Measurements from ENCODE around the gene EME2. TPM values are rescaled to one million over a fixed set of nuclear protein-coding genes. Genes with fewer than 3 reads are reported as not detected.
A peak's percentile ranks its signal among the peaks of the same experiment; 100 is the strongest.

The EME2 gene
- polyA plus RNA-seq, 1 donor = 12.2 TPM

DNA sequence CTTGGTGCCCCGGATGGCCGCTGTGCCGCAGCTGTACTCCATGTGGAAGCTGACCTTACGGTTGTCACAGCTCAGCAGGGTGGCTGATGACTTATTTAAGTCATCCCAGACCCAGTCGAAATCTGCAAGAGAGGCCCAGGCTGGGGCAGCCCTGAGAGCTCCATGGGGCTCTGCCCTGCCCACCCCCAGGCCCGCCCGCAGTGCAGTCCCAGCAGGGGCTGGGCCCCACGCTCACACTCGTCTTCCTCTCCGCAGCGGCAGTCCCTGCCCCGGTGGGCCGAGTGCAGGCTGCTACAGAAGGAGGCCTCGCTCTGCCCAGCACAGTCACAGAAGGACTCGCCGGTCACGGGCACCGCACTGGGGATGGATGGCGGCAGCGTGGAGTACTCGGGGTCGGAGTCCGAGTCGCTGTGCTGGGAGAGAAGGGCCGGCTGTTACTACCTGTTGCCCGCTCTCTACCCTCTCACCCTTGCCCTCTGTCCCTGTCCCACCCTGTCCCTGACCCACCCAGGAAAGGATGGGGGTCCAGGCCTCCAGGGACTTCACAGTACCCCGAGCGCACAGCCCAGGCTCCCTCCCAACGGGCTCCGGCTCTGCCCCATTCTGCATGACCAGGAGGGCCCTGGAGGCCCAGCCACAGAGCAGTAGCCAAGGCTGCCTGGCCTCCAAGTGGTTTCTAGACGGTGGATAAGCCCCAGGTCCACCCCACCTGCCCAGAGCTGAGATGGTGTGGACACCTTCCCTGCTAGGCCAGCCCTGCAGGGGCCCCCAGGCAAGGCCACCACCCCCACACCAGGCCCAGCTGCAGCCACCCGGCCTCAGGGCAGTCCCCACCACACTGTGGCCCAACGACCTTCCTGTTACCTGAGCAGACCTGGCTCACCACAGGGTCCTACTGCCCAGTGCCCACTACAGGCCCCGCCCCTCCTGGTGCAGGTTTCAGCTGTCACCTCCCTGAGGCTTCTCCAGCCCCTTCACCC, 5.9 kb downstream of the EME2 start:
- Histone ChIP-seq H3K4me1 (ENCODE audit: control insufficient read depth, insufficient read depth, low read length) (peaks cover 44% of the 10 kb centered on the region), H3K27ac (ENCODE audit: low read length) (no peak overlapping the region), H3K4me3 (ENCODE audit: low read length) (no peak overlapping the region), H3K27me3 (ENCODE audit: control insufficient read depth, insufficient read depth, low read length) (no peaks in the 10 kb centered on the region), H3K36me3 (ENCODE audit: control insufficient read depth, insufficient read depth, low read length) (peaks cover 51% of the 10 kb centered on the region), H3K9me3 (ENCODE audit: control insufficient read depth, low read depth, low read length) (peaks cover 7% of the 10 kb centered on the region)
- DNase-seq = no peak
- no CpG with 5 or more reads among the region's 34 CpGs for WGBS (ENCODE audit: insufficient coverage, low lambda C conversion rate)

DNA sequence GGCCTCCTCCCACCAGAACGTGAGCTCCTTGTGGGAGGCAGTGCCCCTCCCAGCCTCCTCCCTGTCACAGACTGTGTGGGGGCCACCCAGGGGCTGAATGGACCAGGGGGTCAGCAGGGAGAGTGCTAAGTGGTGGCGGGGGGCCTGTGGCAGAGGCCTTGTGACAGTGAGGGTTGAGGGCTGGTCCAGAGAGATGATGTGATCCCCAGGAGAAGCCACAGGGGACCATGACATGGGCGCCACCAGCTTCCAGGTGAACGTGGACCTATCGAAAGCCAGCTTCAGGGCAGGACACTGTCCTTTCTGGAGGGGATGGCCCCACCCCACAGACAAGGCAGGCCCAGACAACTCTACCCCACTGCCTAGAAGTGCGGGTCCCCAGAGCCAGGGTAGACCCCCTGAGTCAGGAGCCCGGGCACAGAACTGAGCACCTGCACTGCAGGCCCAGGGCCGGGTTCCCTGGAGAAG, 6.7 kb downstream of the EME2 start:
- DNase-seq = no peak
- Histone ChIP-seq H3K4me1 (ENCODE audit: control insufficient read depth, insufficient read depth, low read length) (peaks cover 43% of the 10 kb centered on the region), H3K4me3 (ENCODE audit: low read length) (no peak overlapping the region), H3K27ac (ENCODE audit: low read length) (no peak overlapping the region), H3K27me3 (ENCODE audit: control insufficient read depth, insufficient read depth, low read length) (no peaks in the 10 kb centered on the region), H3K36me3 (ENCODE audit: control insufficient read depth, insufficient read depth, low read length) (peaks cover 51% of the 10 kb centered on the region), H3K9me3 (ENCODE audit: control insufficient read depth, low read depth, low read length) (peaks cover 7% of the 10 kb centered on the region)
- no CpG with 5 or more reads among the region's 8 CpGs for WGBS (ENCODE audit: insufficient coverage, low lambda C conversion rate)

DNA sequence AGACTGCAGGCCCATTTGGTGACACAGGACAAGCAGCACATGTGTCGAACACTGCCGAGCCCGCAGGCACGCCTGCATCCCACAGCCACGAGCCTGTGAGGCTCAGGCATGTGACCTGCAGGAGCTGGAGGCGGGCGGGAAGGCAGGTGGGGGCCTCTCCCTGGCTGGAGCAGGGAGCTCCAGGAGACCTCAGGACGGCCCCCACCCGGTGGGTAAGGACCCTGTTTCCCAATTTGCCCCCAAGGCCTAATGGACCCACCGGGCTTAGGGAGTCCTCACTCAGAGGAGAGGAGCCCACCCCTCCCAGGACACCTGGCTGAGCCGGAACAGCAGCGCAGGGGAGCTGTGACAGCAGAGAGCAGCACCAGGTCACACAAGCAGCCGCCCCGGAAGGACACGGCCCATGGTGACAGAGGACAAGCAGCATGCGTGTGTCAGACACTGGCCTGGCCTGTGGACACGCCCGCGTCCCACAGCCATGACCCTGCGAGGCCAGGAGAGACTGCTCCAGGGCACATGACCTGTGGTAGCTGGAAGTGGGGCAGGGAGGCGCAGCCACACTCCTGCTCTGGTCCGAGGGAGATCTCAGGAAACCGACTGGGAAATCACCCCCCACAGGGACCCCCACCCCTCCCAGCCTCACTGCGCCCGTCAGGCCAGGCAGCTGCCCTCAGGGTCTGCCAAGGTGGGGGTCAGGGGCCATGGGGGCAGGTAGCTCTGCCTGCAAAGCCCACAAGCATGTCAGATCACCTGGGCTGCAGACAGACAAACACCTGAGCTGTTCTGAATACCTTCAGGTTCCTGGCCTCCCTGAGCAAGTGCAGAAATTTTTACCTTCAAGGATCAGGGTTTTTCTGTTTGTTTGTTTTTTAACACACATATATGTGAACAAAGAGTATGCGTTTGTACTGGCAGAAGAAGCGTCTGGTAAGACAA, 7.4 kb downstream of the EME2 start:
- WGBS (ENCODE audit: insufficient coverage, low lambda C conversion rate) = no CpG with 5 or more reads among the region's 27 CpGs
- peaks cover 7% of the 10 kb centered on the region for H3K9me3 ChIP-seq (ENCODE audit: control insufficient read depth, low read depth, low read length)
- peaks cover 50% of the 10 kb centered on the region for H3K36me3 ChIP-seq (ENCODE audit: control insufficient read depth, insufficient read depth, low read length)
- no peak overlapping the region for H3K27ac ChIP-seq (ENCODE audit: low read length)
- H3K4me3 ChIP-seq (ENCODE audit: low read length) = no peak overlapping the region
- no peaks in the 10 kb centered on the region for H3K27me3 ChIP-seq (ENCODE audit: control insufficient read depth, insufficient read depth, low read length)
- H3K4me1 ChIP-seq (ENCODE audit: control insufficient read depth, insufficient read depth, low read length) = peaks cover 36% of the 10 kb centered on the region
- no peak for DNase-seq

- DNase-seq = no peak
- Histone ChIP-seq H3K36me3 (ENCODE audit: control insufficient read depth, insufficient read depth, low read length) (peaks cover 49% of the 10 kb centered on the region), H3K27ac (ENCODE audit: low read length) (no peak overlapping the region)
Observed at GRCh38 chr16:1780677-1781072, 8.1 kb downstream of the EME2 start.

GRCh38 chr16:1781254-1781653, 8.6 kb downstream of the EME2 start:
- Histone ChIP-seq H3K27ac (ENCODE audit: low read length) (no peak overlapping the region), H3K27me3 (ENCODE audit: control insufficient read depth, insufficient read depth, low read length) (no peaks in the 10 kb centered on the region), H3K36me3 (ENCODE audit: control insufficient read depth, insufficient read depth, low read length) (peaks cover 46% of the 10 kb centered on the region), H3K9me3 (ENCODE audit: control insufficient read depth, low read depth, low read length) (peaks cover 7% of the 10 kb centered on the region), H3K4me3 (ENCODE audit: low read length) (peak overlapping the region; percentile 84), H3K4me1 (ENCODE audit: control insufficient read depth, insufficient read depth, low read length) (peaks cover 32% of the 10 kb centered on the region)
- WGBS (ENCODE audit: insufficient coverage, low lambda C conversion rate) = no CpG with 5 or more reads among the region's 20 CpGs
- DNase-seq = no peak

More at GRCh38 chr16:1780677-1781072, 8.1 kb downstream of the EME2 start:
- peaks cover 7% of the 10 kb centered on the region for H3K9me3 ChIP-seq (ENCODE audit: control insufficient read depth, low read depth, low read length)
- H3K27me3 ChIP-seq (ENCODE audit: control insufficient read depth, insufficient read depth, low read length) = no peaks in the 10 kb centered on the region
- no peak overlapping the region for H3K4me3 ChIP-seq (ENCODE audit: low read length)
- no CpG with 5 or more reads among the region's 6 CpGs for WGBS (ENCODE audit: insufficient coverage, low lambda C conversion rate)
- peaks cover 32% of the 10 kb centered on the region for H3K4me1 ChIP-seq (ENCODE audit: control insufficient read depth, insufficient read depth, low read length)

DNA sequence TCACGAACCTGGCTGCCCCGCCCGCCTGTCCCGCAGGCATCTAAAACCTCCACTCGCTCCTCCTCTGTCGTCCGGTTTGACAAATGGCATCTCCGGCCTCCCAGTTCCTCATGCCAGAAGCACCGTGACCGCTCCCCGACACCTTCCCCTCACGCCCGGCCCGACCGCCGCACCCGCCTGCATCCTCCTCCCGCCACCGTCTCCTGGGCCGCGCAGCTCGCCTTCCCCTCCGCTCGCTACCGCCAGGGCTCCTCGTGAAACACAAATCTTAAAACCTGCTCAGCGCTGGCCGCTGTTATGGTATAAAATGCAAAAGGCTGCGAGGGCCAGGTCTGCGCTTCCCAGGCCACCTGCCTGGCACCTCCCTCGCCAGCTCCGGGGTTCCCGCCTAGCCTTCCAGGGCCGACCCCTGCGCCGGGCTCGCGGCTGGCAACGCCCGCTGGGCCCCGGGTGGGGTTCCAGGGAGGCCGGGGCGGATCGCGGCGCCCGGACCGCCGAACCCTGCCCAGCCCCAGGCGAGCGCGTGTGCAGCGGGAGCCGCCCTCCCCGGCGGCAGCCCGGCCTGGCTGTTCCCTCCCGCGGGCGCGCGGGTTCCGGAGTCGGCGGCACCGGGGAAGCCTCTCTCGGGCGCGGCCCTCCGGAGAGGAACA, 9.3 kb downstream of the EME2 start:
- H3K4me1 ChIP-seq (ENCODE audit: control insufficient read depth, insufficient read depth, low read length) = peaks cover 32% of the 10 kb centered on the region
- no CpG with 5 or more reads among the region's 70 CpGs for WGBS (ENCODE audit: insufficient coverage, low lambda C conversion rate)

DNA sequence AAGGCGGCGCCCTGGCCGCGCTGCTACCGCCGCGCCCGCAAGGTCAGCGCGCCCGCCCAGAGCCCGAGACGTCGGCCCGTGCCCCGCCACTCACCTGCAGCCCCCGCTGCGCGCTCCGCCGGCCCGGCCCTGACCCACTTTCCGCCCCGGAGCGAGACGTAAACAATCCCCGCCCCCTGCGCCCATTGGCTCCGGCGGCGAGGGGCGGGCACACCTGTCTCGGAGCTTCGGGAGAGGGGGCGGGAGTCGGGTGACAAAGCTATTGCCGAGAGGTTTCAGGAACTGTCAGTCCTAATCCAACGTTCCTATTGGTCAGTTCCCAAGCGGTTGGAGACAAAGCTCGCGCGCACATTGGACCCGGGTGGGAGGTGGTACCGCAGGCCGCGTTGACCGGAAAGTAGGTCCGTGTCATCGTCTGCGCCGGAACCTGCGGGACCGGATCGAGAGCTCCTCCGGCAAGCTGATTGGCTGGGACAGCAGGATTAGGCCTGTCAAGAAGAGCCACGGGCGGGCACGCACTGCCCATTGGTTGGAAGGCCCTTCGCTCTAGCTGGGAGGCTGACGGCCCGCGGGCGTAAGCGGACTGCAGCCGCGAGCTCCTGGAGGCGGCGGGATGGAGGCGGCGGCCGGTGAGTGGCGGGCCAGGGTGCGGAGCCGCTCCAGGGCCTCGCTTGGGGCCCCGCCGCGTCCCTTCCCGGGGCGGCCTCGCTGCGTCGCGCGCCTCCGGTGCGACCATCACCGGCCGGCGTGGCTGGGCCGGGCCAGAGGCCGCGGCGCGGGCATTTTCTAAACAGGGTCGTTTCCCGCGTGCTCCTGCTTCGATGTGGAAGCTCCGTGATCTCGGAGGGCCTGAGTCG, 10.0 kb downstream of the EME2 start, which contains the start of the genes NUBP2 and SPSB3:
Gene NUBP2 (plus strand): TSS at position 553 of the 857 bp plus-strand sequence. CDS start 61 bp downstream, at position 614.
Gene SPSB3 (minus strand): TSS at position 164 of the 857 bp plus-strand sequence. CDS start 1,088 bp downstream, outside the sequence.
- peak within 1 kb of the TSS; percentile 88 for H3K4me3 ChIP-seq (ENCODE audit: low read length)
- WGBS (ENCODE audit: insufficient coverage, low lambda C conversion rate) = no CpG with 5 or more reads among the region's 102 CpGs
- H3K36me3 ChIP-seq (ENCODE audit: control insufficient read depth, insufficient read depth, low read length) = peaks cover 44% of the 10 kb centered on the region
- peak; percentile 100 for DNase-seq
- peaks cover 3% of the 10 kb centered on the region for H3K9me3 ChIP-seq (ENCODE audit: control insufficient read depth, low read depth, low read length)
- peaks cover 32% of the 10 kb centered on the region for H3K4me1 ChIP-seq (ENCODE audit: control insufficient read depth, insufficient read depth, low read length)
- no peaks in the 10 kb centered on the region for H3K27me3 ChIP-seq (ENCODE audit: control insufficient read depth, insufficient read depth, low read length)
- peak within 1 kb of the TSS; percentile 65 for H3K27ac ChIP-seq (ENCODE audit: low read length)

More for the DNA sequence above, 9.3 kb downstream of the EME2 start:
- peak overlapping the region; percentile 65 for H3K27ac ChIP-seq (ENCODE audit: low read length)
- peak overlapping the region; percentile 84 for H3K4me3 ChIP-seq (ENCODE audit: low read length)
- no peaks in the 10 kb centered on the region for H3K27me3 ChIP-seq (ENCODE audit: control insufficient read depth, insufficient read depth, low read length)
- peaks cover 7% of the 10 kb centered on the region for H3K9me3 ChIP-seq (ENCODE audit: control insufficient read depth, low read depth, low read length)
- no peak for DNase-seq
- H3K36me3 ChIP-seq (ENCODE audit: control insufficient read depth, insufficient read depth, low read length) = peaks cover 46% of the 10 kb centered on the region

DNA sequence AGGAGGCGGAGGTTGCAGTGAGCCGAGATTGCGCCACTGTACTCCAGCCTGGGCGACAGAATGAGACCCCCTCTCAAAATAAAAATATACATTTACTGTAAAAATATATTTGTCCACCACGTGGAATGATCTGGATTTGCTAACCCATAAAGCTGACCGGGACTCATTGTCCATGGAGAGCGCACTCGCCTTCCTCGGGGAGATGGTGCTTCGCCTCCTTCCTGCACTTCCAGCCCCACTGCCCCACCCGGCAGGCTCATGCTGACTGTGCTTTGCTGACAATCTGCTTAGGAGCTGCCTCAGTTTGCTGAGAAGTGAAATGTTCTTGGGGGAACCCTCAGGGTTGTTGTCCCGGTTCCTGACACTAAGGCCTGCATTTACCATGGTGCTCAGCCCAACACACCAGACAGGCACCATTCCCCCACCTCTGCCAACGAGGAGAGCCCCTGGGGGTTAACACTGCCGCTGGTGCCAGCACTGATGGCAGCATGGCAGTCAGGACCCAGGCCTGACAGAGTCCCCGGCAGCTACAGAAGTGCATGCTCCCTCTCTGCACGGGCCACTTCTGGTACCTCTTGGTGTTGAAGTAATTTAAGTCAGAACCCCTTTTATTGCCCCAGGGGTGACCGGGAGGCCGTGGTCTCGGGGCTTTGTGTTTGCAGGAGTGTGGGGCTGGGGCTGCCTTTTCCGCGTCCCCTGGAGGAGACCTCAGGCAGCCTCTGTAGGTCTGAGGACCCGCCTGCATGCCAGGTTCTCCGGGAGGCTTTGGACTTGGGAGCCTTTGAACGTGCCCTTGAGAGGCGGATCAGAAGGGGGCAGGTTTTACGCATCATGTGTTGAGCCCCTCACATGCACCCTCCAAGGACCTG, 12.6 kb downstream of the EME2 start:
- no peak overlapping the region for H3K27ac ChIP-seq (ENCODE audit: low read length)
- peaks cover 5% of the 10 kb centered on the region for H3K9me3 ChIP-seq (ENCODE audit: control insufficient read depth, low read depth, low read length)
- H3K4me3 ChIP-seq (ENCODE audit: low read length) = no peak overlapping the region
- DNase-seq = no peak
- H3K36me3 ChIP-seq (ENCODE audit: control insufficient read depth, insufficient read depth, low read length) = peaks cover 51% of the 10 kb centered on the region
- no peaks in the 10 kb centered on the region for H3K27me3 ChIP-seq (ENCODE audit: control insufficient read depth, insufficient read depth, low read length)
- H3K4me1 ChIP-seq (ENCODE audit: control insufficient read depth, insufficient read depth, low read length) = peaks cover 16% of the 10 kb centered on the region
- WGBS (ENCODE audit: insufficient coverage, low lambda C conversion rate) = no CpG with 5 or more reads among the region's 26 CpGs
